Endothelial cell of umbilical vein (primary cell): Measurements from ENCODE around the gene GCNT2. TPM values are rescaled to one million over a fixed set of nuclear protein-coding genes. Genes with fewer than 3 reads are reported as not detected.
"Not testable (repeated sequence)": the region's sequence is repeated elsewhere in the genome, so short reads cannot be mapped to it uniquely, and the experiment has no call there.

Source experiments
- BruUV-seq: library from RNA; stranded (reverse); fragments of 400-500 nt; replicated peaks from 2 replicates; lab custom pipeline; 2021; lab: Mats Ljungman, UMichigan
- CTCF ChIA-PET: fragments of 300-600, 350-600 bp; sonication (Branson Sonifier 250); formaldehyde crosslinking; loops from one replicate; lab custom pipeline; 2021; ENCODE audit warnings: antibody characterized with exemption, inconsistent platforms; lab: Charles Lee
- POLR2A ChIA-PET: fragments of 300-600, 350-600 bp; sonication (Branson Sonifier 250); formaldehyde crosslinking; loops from one replicate; lab custom pipeline; 2021; ENCODE audit warnings: antibody characterized with exemption, inconsistent platforms; lab: Charles Lee
- DNase-seq: peaks from one replicate; pipeline ENCODE4 v3.0.0-alpha.2; 2011; ENCODE audit warnings: low read depth, low spot score
- FAIRE-seq: peaks from 2 replicates; lab custom pipeline; 2011; peaks lifted over from hg19 to GRCh38; lab: Jason Lieb, UNC
- H2AFZ ChIP-seq: 2 replicates; pipeline ENCODE4 v1.6.0; 2012; ENCODE audit warnings: low read depth, low read length, control low read depth, inconsistent platforms
- H3K27ac ChIP-seq: 2 replicates; pipeline ENCODE4 v1.5.1; 2011; ENCODE audit warnings: low read depth, mild to moderate bottlenecking, control low read depth, low read length, moderate library complexity; ENCODE audit not compliant: insufficient read depth
- H3K27me3 ChIP-seq, 2 experiments: 2 replicates each; pipeline versions ENCODE4 v1.6.0 to v1.6.1; 2011; ENCODE audit warnings: low read length in 2 of 2, mixed read lengths in 1 of 2; ENCODE audit not compliant: control insufficient read depth in 2 of 2, insufficient read depth in 2 of 2
- H3K36me3 ChIP-seq, 2 experiments: 2 replicates in 1 of 2; 3 replicates in 1 of 2; pipeline ENCODE4 v1.5.1; 2011; ENCODE audit warnings: low read length in 2 of 2, mild to moderate bottlenecking in 1 of 2, moderate library complexity in 1 of 2; ENCODE audit not compliant: control insufficient read depth in 2 of 2, insufficient read depth in 2 of 2; ENCODE audit errors: extremely low read depth in 1 of 2
- H3K4me1 ChIP-seq: 3 replicates; pipeline ENCODE4 v1.5.1; 2011; ENCODE audit warnings: mild to moderate bottlenecking, low read length; ENCODE audit not compliant: control insufficient read depth, insufficient read depth; ENCODE audit errors: extremely low read depth
- H3K4me2 ChIP-seq: 2 replicates; pipeline ENCODE4 v1.6.1; 2011; ENCODE audit warnings: low read length, control low read depth, mixed read lengths; ENCODE audit not compliant: insufficient read depth
- H3K4me3 ChIP-seq, 3 experiments: fragments of 200-600 bp in 1 of 3; sonication (generic), shearing (Covaris generic) in 1 of 3; replicated peaks in 1 of 3; 2 replicates each; pipeline ENCODE4 v1.5.1; 2011 to 2016; ENCODE audit warnings: control low read depth in 3 of 3, low read length in 3 of 3, mild to moderate bottlenecking in 2 of 3, inconsistent platforms in 1 of 3, low read depth in 1 of 3, moderate library complexity in 1 of 3; ENCODE audit not compliant: insufficient read depth in 1 of 3
- H3K79me2 ChIP-seq: 2 replicates; pipeline ENCODE4 v1.6.0; 2012; ENCODE audit warnings: low read length, inconsistent platforms; ENCODE audit not compliant: control insufficient read depth, insufficient read depth
- H3K9ac ChIP-seq: replicated peaks from 2 replicates; pipeline ENCODE3; 2011; ENCODE audit warnings: low read length, control low read depth; ENCODE audit not compliant: insufficient read depth; ENCODE audit errors: extremely low read depth
- H3K9me1 ChIP-seq: replicated peaks from 3 replicates; pipeline ENCODE4 v1.6.0; 2011; ENCODE audit warnings: mild to moderate bottlenecking, low read length; ENCODE audit not compliant: control insufficient read depth, insufficient read depth; ENCODE audit errors: extremely low read depth
- H3K9me3 ChIP-seq: replicated peaks from 2 replicates; pipeline ENCODE4 v1.5.1; 2012; ENCODE audit warnings: low read length, inconsistent platforms; ENCODE audit not compliant: control insufficient read depth, insufficient read depth
- H4K20me1 ChIP-seq: replicated peaks from 2 replicates; pipeline ENCODE3; 2011; ENCODE audit warnings: mild to moderate bottlenecking, low read length; ENCODE audit not compliant: control insufficient read depth, insufficient read depth; ENCODE audit errors: extremely low read depth
- CTCF ChIP-seq, 2 donors: IDR thresholded peaks; 1 replicate in 1 of 2; 2 replicates in 1 of 2; pipeline ENCODE4 v1.5.1; 2011; ENCODE audit warnings: low read length in 2 of 2, mild to moderate bottlenecking in 2 of 2, moderate library complexity in 2 of 2, control low read depth in 1 of 2, inconsistent platforms in 1 of 2, low read depth in 1 of 2; ENCODE audit not compliant: insufficient read depth in 1 of 2; ENCODE audit errors: extremely low read depth in 1 of 2
- EZH2 ChIP-seq: IDR thresholded peaks from 2 replicates; pipeline ENCODE4 v1.6.1; 2012; ENCODE audit warnings: borderline replicate concordance, low read depth, mild to moderate bottlenecking, moderate library complexity, low read length, inconsistent platforms; ENCODE audit not compliant: severe bottlenecking
- FOS ChIP-seq: IDR thresholded peaks from 2 replicates; pipeline ENCODE4 v1.6.1; 2011; ENCODE audit warnings: mild to moderate bottlenecking, low read length, moderate library complexity, borderline replicate concordance; ENCODE audit not compliant: insufficient read depth
- GATA2 ChIP-seq: IDR thresholded peaks from 2 replicates; pipeline ENCODE4 v1.7.0; 2011; ENCODE audit warnings: low read depth, mild to moderate bottlenecking, moderate library complexity, mixed read lengths, low read length; ENCODE audit not compliant: insufficient read length, insufficient read depth
- JUN ChIP-seq: IDR thresholded peaks from 2 replicates; pipeline ENCODE4 v1.6.1; 2011; ENCODE audit warnings: borderline replicate concordance, low read depth; ENCODE audit not compliant: insufficient read length, insufficient read depth
- MAX ChIP-seq: IDR thresholded peaks from 2 replicates; pipeline ENCODE4 v1.6.1; 2011; ENCODE audit not compliant: insufficient read depth, insufficient read length
- MYC ChIP-seq: IDR thresholded peaks from one replicate; pipeline ENCODE4 v1.6.1; 2011; ENCODE audit warnings: mild to moderate bottlenecking, low read depth, low read length
- POLR2A ChIP-seq: IDR thresholded peaks from 2 replicates; pipeline ENCODE4 v1.6.1; 2012; ENCODE audit warnings: low read depth, mild to moderate bottlenecking, control low read depth, low read length
- POLR2AphosphoS5 ChIP-seq: IDR thresholded peaks from 2 replicates; pipeline ENCODE4 v1.6.1; 2012; ENCODE audit warnings: low read depth, mild to moderate bottlenecking, control low read depth, low read length, moderate library complexity; ENCODE audit not compliant: insufficient read depth
- dilution Hi-C: fragments of 300-500 bp; cut with MboI; formaldehyde crosslinking; loops from one replicate; pipeline ENCODE4 v1.15.0; 2019; ENCODE audit warnings: low sequenced_read_pairs; ENCODE audit not compliant: extremely low pct_ligation_motif_present
- intact Hi-C: fragments of 100-400 bp; cut with micrococcal nuclease; formaldehyde crosslinking; loops from one replicate; pipeline ENCODE4 v1.10.0; 2022
- polyA plus RNA-seq, 4 experiments: library from polyadenylated mRNA; depleted of rRNA in 3 of 4; stranded (reverse) in 3 of 4; unstranded in 1 of 4; fragments of >200 nt; gene quantifications; 2 replicates each; pipeline versions ENCODE4 v1.2.1 to v1.2.3, GENCODE V29; 2011 to 2012; ENCODE audit warnings: missing spikeins in 1 of 4
- total RNA-seq: library from RNA; stranded (reverse); gene quantifications from 2 replicates; pipeline ENCODE4 v1.2.3, GENCODE V29; 2021

The GCNT2 gene
- total and polyA plus RNA-seq, 2 donors (not counting 3 experiments of a cell fraction or from before 2014, with no cell fraction given) = 3.8 to 10.9 TPM

- Histone ChIP-seq H3K4me2 (no peak overlapping the region), H3K9me3 (no peaks in the 10 kb centered on the region), H3K27me3 (no peaks in the 10 kb centered on the region), H2AFZ (no peak overlapping the region), H3K4me3 (no peak overlapping the region), H3K79me2 (no peaks in the 10 kb centered on the region), H4K20me1 (no peaks in the 10 kb centered on the region), H3K27ac (no peak overlapping the region), H3K9me1 (no peaks in the 10 kb centered on the region), H3K9ac (no peak overlapping the region), H3K4me1 (no peaks in the 10 kb centered on the region), H3K36me3 (no peaks in the 10 kb centered on the region)
- dilution Hi-C loops = no loop called here
- DNase-seq (no peak), FAIRE-seq (no peak)
- BruUV-seq = no TSS peak
- intact Hi-C loops = no loop called here
- ChIA-PET POLR2A (no interaction called here), CTCF (interaction anchor here (1.0 to 1.8 kb wide), 2 partner anchors 10 to 14 kb away, joined by 3 to 4 read pairs; no protein-coding TSS in a partner anchor)
- no peak for TF ChIP-seq GATA2
- no peak for TF ChIP-seq CTCF (IDR thresholded peaks at IDR 0.05; ENCODE audit: extremely low read depth in 1 of 2, insufficient read depth in 1 of 2, low read depth in 1 of 2, low read length in 2 of 2)
- no peak for TF ChIP-seq MAX
- no peak for TF ChIP-seq POLR2A
- no peak for TF ChIP-seq MYC
- no peak for TF ChIP-seq FOS
- TF ChIP-seq EZH2 = no peak
- TF ChIP-seq JUN = no peak
- TF ChIP-seq POLR2AphosphoS5 = no peak
Observed at GRCh38 chr6:10569392-10570127, 48.4 kb downstream of the GCNT2 start.

- H3K27ac ChIP-seq, H3K4me1 ChIP-seq, H3K4me3 ChIP-seq, BruUV-seq, H3K36me3 ChIP-seq, H3K4me2 ChIP-seq, intact Hi-C loops, H3K9me1 ChIP-seq, dilution Hi-C loops, H3K9ac ChIP-seq, H2AFZ ChIP-seq, DNase-seq, POLR2A ChIA-PET, FAIRE-seq, H3K27me3 ChIP-seq, H4K20me1 ChIP-seq, H3K9me3 ChIP-seq, H3K79me2 ChIP-seq: not testable (repeated sequence)
- CTCF ChIA-PET = interaction anchor here (0.5 kb wide), 1 partner anchor 42 kb away, joined by 3 read pairs; no protein-coding TSS in a partner anchor
Observed at GRCh38 chr6:10575519-10575918, 54.4 kb downstream of the GCNT2 start.
